Measurements from ENCODE around the gene LNX1. TPM values are rescaled to one million over a fixed set of nuclear protein-coding genes. Genes with fewer than 3 reads are reported as not detected.

Gene LNX1
- total and polyA plus RNA-seq, 9 of the 15 experiments (the other 6 are each of a cell fraction or from before 2014, with no cell fraction given) = 0.40 to 3.6 (median 2.2) TPM

GRCh38 chr4:53529025-53529424, 62.3 kb downstream of the LNX1 start (continued):
- no peak for TF ChIP-seq CHD7 (IDR thresholded peaks at IDR 0.05; ENCODE audit: low read depth, low read length)
